CD4-positive, alpha-beta T cell treated with Interleukin-21 for 1 hour (primary cell): Measurements from ENCODE around the gene RASGRP3.
"Not testable (repeated sequence)": the region's sequence is repeated elsewhere in the genome, so short reads cannot be mapped to it uniquely, and the experiment has no call there.

Experiments used
- DNase-seq: peaks from one replicate; pipeline ENCODE4 v3.0.0-alpha.2; 2020

RASGRP3 gene, protein sequence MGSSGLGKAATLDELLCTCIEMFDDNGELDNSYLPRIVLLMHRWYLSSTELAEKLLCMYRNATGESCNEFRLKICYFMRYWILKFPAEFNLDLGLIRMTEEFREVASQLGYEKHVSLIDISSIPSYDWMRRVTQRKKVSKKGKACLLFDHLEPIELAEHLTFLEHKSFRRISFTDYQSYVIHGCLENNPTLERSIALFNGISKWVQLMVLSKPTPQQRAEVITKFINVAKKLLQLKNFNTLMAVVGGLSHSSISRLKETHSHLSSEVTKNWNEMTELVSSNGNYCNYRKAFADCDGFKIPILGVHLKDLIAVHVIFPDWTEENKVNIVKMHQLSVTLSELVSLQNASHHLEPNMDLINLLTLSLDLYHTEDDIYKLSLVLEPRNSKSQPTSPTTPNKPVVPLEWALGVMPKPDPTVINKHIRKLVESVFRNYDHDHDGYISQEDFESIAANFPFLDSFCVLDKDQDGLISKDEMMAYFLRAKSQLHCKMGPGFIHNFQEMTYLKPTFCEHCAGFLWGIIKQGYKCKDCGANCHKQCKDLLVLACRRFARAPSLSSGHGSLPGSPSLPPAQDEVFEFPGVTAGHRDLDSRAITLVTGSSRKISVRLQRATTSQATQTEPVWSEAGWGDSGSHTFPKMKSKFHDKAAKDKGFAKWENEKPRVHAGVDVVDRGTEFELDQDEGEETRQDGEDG

DNA sequence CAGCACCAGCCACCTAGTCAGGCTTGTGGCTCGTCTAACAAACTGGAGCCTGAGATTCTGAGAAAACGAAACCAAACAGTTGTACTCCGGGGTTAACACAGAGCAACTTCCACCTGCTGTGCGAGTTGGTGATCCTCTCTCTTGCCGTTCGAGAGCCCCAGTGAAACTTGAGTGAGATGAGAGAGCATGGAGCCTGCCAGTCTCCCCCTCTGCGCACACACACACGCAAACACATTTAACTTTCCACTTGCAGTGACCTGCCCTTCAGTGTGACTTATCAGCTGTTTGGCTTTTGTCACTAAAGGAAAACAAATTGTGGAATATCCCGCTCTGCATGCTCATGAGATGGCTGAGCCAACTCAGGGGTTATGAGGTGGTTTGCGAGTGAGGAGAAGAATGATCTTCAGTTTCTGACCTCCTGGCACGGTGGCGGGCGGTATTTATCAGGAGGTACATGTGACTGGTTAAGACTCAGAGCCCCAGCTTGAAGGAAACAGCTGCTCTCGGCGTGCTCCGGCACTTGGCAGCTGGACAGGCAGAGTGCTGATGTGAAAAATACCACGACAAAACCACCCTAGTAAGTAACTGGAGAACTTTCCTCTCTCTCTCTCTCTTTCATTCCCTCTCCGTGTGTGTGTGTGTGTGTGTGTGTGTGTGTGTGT lies at the start of gene RASGRP3:
Gene RASGRP3 (plus strand): TSS at position 519 of the 662 bp plus-strand sequence. CDS start 38,488 bp downstream, outside the sequence.
- peak; percentile 76 for DNase-seq

DNA sequence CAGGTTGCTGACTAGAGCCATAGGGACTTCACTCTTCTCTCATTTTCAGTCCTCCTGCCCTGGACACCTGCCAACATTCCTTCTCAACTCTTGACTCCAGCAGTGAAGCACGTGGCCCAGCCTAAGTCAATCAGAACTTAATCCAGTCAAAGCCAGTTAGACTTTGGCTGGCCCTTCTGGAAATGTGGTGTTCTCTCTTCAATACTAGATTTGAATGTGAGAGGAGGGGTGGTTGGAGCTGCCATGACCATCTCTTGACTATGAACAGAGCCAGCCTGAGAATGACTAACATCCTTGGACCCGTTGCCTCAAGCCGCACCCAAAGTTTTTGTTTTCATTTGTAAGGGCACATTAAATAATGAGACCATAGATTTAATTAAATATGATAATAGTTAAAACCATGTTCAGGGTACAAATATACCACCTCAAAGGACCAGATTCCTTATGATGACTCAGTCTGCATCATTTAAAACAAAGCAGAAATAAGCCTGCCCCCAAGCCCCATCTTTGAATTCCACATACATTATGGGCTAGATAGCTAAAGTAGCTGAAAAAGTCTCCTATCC lies 49.7 kb upstream of the RASGRP3 start:
- DNase-seq: no peak

DNA sequence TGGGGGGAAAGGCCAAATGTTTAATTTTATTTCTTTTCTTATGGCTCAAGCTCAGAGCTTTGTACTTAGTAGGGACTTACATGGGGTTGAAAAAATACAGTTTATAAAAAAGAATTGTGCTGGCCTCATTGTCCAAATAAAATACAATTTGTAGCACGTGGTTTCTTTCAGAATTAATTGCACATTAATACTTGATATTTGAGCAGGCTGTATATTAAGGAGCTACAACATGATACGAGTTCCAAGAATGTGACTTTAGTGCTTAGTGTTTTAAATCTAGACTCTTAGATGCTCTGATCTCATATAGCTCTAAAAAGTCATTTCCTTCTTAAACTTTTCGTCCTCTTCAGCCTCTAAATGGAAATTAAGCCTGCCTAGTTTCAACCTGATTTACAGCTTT lies 46.4 kb upstream of the RASGRP3 start:
- DNase-seq: no peak

DNA sequence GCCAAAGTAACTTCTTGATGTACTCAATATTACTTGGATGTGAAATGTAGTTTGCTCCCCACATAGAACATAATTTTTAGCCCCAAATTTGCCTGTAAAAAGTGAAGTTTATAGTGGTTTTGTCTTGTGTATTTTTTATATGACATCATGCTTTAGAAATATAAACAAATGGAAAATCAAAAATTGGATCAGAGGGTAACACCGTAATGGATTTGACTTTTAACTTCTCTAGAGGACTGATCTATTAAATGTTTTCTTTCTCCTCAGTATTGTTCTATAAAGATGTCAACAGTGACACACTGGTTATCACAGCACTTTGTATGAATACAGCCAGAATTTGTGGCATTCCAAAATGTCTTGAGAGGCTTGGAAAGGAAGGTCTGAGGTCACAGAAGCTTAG lies 45.6 kb upstream of the RASGRP3 start:
- DNase-seq: no peak

DNA sequence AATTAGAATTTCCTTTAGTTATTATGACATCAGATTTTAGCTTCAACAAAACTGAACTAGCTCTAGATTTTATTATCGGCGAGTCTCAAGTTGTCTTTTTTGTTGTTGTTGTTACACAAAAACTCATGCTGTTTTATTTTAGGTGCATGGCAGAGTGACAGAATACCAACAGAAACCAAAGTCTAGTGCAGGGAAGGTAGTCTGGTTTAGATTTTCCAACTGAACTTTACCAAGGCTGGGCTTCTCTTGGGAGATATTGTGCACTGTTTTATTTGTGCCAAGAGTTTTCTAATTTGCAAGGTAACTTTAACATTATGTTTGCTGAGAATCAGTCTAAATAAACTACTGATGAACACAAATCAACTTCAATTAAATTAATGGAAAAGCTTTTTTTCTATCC lies 43.6 kb upstream of the RASGRP3 start:
- DNase-seq: no peak

DNA sequence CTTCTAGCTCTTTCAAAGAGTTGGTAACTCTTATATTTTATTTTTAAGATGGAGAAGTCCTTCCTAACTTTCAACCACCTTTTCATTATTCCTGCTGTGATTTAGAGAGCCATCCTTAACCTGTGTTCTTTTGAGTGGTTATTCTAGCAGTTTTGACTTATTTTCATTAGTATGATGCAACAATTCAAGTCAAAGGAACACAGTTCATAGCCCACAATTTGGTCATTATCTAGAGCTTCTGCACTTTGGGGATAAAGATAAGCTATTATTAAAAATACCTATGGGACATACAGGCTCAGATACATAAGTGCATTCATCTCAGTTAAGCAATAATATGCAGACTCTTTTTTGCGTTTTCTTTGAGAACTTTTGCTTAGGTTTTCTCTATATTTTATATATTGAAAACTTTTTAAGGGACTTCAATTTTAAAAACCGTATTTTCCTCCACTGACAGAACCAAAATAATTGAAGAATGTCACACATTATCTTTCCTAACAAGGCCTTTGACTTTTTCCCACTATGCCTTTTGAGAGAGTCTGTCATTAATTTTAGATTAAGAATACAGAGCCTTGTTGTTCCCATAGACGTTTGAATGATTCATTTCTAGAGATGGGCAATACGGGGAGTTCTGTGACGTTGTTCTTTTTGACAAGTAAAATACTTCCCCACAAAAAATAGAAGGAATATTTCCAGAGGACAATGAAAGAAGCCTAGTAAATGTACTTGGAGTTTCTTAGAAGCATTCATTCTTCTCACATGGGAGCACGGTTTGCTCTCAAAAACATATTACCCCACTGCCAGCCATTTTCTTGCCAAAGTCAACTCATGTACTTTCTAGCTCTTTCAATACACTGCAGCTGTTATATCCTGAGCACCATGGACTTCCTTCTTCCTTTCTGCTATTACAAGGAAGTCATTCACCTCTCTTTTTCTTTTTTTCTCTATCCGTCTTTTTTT lies 42.9 kb upstream of the RASGRP3 start:
- DNase-seq: no peak

DNA sequence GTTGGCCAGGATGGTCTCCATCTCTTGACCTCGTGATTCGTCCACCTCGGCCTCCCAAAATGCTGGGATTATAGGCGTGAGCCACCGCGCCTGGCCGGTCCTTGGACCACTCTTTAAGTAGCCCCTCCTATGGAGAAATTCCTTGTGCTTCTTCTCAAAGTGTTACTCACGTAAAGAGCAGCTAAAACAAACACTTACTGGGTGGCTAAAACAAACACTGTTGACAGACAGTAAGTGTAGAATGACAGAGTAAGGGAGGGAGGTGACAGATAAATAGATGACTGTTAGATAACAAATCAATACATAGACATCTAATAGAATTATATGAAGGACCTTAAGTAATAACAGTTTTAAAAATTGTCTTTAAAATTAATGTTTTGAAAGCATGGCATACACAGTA lies 40.9 kb upstream of the RASGRP3 start:
- DNase-seq: no peak

DNA sequence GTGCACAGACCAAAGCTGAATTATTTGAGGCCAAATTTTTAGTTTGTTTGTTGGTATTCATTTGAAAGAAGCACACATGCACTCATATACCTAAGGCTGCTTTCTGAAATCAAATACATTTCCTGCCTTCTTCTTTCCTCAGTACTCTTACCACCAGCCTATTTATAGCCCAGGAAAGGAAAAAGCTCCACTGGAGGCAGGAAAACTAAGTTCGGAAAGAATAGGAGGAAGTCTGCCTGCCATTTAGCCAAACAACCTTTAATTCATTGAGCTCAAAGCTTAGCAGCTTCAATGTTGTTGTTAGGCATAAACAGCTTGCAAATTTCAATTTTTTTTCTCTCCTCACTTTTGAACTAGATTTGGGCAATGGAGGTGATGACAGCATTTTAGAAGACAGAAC lies 40.4 kb upstream of the RASGRP3 start:
- no peak for DNase-seq

DNA sequence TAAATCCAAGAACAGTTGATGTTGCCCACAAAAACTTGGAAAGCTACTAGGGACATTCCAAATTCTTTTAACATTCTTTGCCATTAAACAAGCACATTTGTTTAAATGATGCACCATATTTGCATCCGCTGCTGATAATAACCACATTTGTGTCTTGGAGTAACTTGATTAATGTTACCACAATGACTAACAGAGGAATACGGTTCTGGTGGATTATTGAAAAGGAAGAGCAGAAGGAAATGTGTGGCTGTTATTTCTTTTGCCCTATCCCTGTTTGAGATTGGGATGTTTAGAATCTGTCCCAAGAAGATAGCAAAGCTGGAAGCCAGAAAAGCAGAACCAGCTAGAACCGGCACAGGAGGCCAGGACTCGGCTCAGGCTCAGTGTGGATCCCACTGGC lies 39.2 kb upstream of the RASGRP3 start:
- DNase-seq: no peak

DNA sequence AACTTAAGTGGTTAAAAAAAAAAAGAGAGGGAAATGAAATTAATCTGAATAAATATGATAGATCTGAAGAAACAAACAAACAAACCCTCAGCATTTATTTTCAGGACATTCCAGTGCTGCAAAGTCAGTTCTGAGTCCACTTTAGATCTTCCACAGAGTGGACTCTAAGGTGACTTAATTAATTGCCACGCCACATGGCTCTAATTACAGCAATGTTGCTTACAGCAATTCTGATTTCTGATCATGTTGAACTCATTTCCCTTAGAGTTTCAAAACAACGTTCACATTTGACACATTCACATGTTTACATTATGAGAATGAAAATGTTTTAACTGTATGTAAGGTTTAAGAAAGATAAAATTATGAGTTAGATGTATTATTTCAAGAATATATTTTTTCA lies 38.6 kb upstream of the RASGRP3 start:
- DNase-seq: no peak

DNA sequence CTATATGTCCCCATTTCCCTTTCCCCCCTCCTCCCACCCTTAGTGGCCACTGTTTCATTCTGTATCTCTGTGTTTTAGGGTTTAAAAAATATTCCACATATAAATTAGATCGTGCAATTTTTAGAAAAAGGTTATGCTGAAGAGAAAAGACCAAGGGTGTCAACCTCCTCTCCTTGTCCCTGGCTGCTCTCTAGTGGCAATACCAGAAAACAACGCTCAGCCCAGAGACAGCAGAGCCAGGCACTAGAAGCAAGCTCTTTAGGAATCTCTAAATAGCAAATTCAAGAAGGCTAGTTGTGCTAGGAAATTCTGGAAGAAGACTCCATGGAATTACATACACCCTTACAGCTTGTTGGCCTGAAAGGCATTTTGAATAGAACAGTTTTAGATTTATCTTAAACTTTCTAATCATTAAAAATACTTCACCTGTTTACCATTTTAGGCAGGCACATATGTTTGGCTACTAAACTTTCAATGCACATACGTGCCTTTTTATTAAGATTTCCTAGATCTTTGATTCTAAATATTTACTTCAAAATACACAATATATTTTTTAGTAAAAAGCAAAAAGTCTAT lies 35.1 kb upstream of the RASGRP3 start:
- no peak for DNase-seq

DNA sequence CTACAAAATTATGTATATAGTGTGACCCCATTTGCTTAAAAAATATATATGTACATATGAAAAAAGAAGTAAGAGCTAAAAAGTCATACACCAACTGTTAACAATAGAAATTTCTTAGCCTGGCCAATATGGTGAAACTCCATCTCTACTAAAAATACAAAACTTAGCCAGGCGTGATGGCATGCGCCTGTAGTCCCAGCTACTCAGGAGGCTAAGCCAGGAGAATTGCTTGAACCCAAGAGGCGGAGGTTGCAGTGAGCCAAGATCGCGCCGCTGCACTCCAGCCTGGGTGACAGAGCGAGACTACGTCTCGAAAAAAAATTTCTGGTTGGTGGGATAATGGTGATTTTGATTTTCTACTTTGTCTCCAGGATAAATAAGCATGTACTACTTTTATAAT lies 34.4 kb upstream of the RASGRP3 start:
- not testable (repeated sequence) for DNase-seq

DNA sequence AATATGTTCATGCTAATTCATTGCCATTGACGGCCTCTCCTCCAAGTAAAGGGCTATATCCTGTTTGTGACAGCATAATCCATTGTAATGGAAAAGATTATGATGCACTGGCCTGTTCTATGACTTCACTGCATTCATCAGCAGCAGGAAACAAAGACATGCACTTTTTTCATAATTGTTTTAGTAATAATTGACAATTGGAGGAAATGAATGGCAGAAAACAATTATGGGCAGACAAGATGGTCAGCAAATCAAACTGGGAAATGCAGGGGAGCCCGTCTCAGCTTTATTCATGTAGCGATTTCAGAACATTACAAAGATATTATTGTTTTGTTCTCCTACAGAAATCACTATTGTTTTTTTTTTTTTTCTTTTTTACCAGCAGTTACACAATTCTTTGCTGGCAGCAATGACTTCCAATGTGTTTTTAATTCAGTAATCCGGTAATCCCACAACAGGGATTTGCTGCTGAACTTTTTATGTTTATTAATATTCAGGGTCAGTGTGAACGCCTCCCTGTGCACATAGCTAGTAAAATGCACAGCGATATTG lies 33.8 kb upstream of the RASGRP3 start:
- no peak for DNase-seq

DNA sequence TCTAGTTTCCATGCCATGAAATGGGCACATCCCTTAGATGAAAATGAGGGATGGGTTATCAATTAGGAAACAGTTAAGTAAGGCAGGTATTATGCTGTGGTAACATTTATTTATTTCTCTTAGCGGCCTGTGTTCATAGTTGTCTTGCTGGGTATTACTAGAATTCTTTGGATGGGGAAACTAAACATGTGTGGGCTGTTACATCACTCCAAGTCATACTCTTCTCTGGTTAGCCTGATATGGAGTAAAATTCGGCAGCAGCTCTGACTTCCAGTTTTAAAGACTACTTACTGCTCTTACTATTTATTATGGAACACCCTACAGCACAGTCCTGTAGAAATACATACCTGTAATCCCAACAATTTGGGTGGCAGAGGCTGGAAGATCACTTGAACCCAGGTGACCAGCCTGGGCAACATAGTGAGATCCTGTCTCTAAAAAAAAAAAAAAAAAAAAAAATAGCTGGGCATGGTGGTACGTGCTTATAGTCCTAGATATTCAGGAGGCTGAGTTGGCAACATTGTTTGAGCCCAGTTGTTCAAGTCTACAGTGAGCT lies 33.1 kb upstream of the RASGRP3 start:
- DNase-seq: no peak

DNA sequence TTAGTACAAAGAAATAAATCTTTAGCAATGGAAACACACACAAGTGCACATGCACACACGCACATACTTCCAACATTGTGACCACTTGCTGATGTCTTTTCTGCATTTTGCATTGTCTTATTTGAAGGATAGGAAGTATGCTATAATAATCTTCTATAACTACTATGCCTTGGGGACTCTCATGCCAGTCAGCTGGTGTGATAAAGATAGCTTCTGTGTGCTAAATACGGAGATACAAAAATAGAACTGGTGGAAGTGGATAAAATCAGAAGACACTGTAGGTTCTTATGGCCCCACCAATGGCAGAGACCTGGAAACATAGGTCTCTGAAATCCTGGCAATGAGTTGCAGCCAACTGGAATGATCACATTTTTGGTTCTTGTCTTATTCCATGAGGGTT lies 31.5 kb upstream of the RASGRP3 start:
- no peak for DNase-seq

DNA sequence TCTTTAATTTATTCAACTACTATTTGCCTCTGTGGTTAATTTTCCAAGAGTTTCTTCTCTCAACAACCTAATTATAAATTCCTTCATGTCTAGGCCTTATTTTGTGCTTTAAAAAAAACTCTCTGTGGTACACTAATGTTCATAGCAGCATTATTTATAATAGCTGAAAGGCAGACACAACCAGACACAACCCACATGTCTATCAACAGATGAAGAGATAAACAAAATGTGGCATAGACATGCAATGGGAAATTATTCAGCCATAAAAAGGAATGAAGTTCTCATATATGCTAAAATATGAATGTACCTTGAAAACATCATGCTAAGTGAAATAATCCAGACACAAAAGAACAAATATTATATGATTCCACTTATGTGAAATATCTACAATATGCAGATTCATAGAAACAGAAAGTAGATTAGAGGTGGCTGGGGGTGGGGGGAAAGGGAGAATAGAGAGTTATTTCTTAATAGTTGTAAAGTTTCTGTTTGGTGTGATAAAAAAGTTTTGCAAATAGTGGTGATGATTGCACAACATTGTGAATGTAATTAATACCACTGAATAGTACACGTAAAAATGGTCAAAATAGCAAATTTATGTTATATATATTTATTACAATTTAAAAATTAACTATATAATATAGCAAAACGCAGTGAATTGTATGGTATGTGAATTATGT lies 28.1 kb upstream of the RASGRP3 start:
- DNase-seq: no peak

DNA sequence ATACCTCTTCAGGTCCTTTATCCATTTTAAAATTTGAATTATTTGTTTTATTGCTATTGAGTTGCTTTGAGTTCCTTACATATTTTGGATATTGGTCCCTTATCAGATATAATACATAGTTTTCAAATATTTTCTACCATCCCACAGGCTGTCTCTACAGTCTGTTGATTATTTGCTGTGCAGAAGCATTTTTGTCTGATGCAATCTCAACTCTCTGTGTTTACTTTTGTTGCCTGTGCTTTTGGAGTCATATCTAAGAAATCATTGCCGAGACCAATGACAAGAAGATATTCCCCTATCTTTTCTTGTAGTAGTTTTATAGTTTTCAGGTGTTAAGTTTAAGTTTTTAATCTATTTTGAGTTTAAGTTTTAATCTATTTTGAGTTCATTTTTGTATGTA lies 25.2 kb upstream of the RASGRP3 start:
- no peak for DNase-seq

DNA sequence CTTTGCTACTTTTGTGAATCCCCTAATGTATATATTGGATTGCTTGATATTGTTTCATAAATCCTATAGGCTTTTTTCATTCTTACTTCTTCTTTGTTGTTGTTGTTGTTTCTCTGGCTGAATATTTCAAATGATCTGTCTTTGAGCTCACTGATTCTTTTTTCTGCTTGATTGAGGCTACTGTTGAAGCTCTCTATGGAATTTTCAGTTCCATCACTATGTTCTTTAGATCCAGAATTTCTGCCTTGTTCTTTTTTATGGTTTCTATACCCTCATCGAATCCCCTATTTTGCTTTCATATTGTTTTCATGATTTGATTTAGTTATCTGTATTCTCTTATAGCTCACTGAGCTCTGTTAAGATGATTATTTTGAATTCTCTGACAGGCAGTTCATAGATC lies 24.6 kb upstream of the RASGRP3 start:
- DNase-seq: no peak

DNA sequence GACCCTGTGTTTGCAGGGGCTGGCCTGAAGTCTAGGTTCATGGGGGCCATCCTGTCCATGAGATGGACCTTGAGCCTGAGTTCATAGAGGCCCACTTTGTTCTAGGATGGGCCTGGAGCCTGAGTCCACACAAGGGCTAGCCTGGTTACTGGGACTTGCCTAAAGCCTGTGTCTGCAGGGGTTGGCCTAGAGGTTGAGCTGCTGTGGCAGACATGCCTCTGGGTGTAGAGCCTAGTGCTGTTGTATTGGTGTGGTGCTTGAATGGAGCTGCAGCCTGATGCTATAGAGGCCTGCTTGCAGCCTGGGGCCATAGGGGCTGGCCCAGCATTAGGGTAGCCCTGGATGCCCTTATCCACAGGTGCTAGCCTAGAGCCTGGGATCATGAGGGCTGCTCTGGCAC lies 23.9 kb upstream of the RASGRP3 start:
- no peak for DNase-seq

DNA sequence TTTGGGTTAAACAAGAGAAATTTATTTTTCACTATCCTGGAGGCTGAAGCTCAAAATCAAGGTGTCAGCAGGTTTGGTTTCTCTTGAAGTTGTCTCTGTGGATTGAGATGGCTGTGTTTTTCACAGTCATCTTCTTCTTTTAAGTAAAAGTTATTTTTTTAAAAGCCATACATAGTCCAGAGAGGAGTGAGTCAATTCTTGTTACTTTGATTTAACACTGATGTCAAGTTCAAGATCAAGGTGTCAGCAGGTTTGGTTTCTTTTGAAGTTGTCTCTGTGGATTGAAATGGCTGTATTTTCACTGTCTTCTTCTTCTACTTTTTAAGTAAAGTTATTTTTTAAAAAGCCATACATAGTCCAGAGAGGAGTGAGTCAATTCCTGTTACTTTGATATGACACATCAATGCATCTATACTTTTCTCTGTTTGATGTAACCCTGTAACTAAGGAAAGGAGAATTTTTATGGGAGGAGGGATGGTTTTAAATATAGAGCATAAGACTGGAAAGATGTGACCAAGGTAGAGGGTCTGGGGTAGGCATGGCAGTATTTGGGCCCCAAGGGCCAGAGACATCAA lies 22.5 kb upstream of the RASGRP3 start:
- DNase-seq: no peak
